SK-N-SH (cell line): ENCODE data around the gene RMI1. TPM values are rescaled to one million over a fixed set of nuclear protein-coding genes. Genes with fewer than 3 reads are reported as not detected.

Experiments
- CTCF ChIA-PET: fragments of 300-600, 350-600 bp; formaldehyde crosslinking; extraction: SDS; loops from one replicate; lab custom pipeline; 2021; lab: Yijun Ruan, JAX
- POLR2A ChIA-PET: fragments of 350-600 bp; sonication (Branson Sonifier 250); formaldehyde crosslinking; extraction: SDS; loops from one replicate; lab custom pipeline; 2020; ENCODE audit warnings: antibody characterized with exemption, inconsistent platforms; lab: Yijun Ruan, JAX
- DNase-seq: peaks from one replicate; pipeline ENCODE4 v3.0.0; 2012
- H2AFZ ChIP-seq: fragments of 200-600 bp; sonication (generic); 2 replicates; pipeline ENCODE4 v1.8.1; 2016; ENCODE audit warnings: antibody characterized with exemption, mild to moderate bottlenecking, low read depth
- H3F3A ChIP-seq: fragments of 200-600 bp; sonication (generic); replicated peaks from 2 replicates; pipeline ENCODE3; 2016; ENCODE audit warnings: antibody characterized with exemption, mild to moderate bottlenecking; ENCODE audit not compliant: insufficient read depth
- H3K27ac ChIP-seq, 2 experiments: fragments of 200-500 bp in 1 of 2; fragments of 200-600 bp in 1 of 2; sonication (Bioruptor generic) in 1 of 2; sonication (generic), shearing (Covaris generic) in 1 of 2; 2 replicates each; pipeline versions ENCODE4 v1.5.1 to v1.6.1; 2014 to 2016; ENCODE audit warnings: low read depth in 2 of 2, inconsistent platforms in 1 of 2, low read length in 1 of 2, mild to moderate bottlenecking in 1 of 2, mixed read lengths in 1 of 2
- H3K27me3 ChIP-seq: fragments of 200-600 bp; sonication (generic), shearing (Covaris generic); 2 replicates; pipeline ENCODE4 v1.6.1; 2016; ENCODE audit warnings: mixed run types; ENCODE audit not compliant: insufficient read depth
- H3K36me3 ChIP-seq, 2 experiments: fragments of 200-500 bp in 1 of 2; fragments of 200-600 bp in 1 of 2; sonication (Bioruptor generic) in 1 of 2; sonication (generic) in 1 of 2; replicated peaks in 1 of 2; 2 replicates each; pipeline versions ENCODE3 to v1.5.1; 2014 to 2016; ENCODE audit warnings: low read length in 1 of 2, mild to moderate bottlenecking in 1 of 2; ENCODE audit not compliant: insufficient read depth in 2 of 2, control insufficient read depth in 1 of 2
- H3K4me1 ChIP-seq, 2 experiments: fragments of 200-500 bp in 1 of 2; fragments of 200-600 bp in 1 of 2; sonication (Bioruptor generic) in 1 of 2; sonication (generic), shearing (Covaris generic) in 1 of 2; 2 replicates each; pipeline versions ENCODE4 v1.5.1 to v1.6.1; 2014 to 2016; ENCODE audit warnings: low read depth in 1 of 2, low read length in 1 of 2, mixed run types in 1 of 2; ENCODE audit not compliant: insufficient read depth in 2 of 2, control insufficient read depth in 1 of 2
- H3K4me2 ChIP-seq: fragments of 200-600 bp; sonication (generic), shearing (Covaris generic); 2 replicates; pipeline ENCODE4 v1.6.1; 2017; ENCODE audit warnings: mixed run types
- H3K4me3 ChIP-seq, 2 experiments: fragments of 200-500 bp in 1 of 2; fragments of 200-600 bp in 1 of 2; sonication (Bioruptor generic) in 1 of 2; sonication (generic), shearing (Covaris generic) in 1 of 2; 2 replicates each; pipeline versions ENCODE4 v1.5.1 to v1.8.1; 2014 to 2016; ENCODE audit warnings: low read depth in 2 of 2, inconsistent platforms in 1 of 2, low read length in 1 of 2, mild to moderate bottlenecking in 1 of 2, mixed read lengths in 1 of 2, moderate library complexity in 1 of 2
- H3K79me2 ChIP-seq: fragments of 200-600 bp; sonication (generic); 2 replicates; pipeline ENCODE4 v1.8.1; 2017; ENCODE audit warnings: mild to moderate bottlenecking; ENCODE audit not compliant: insufficient read depth
- H3K9ac ChIP-seq: fragments of 200-600 bp; sonication (generic); 2 replicates; pipeline ENCODE4 v1.6.1; 2017; ENCODE audit warnings: mixed run types
- H3K9me2 ChIP-seq: fragments of 200-600 bp; sonication (generic); 2 replicates; pipeline ENCODE4 v1.6.1; 2017; ENCODE audit warnings: mixed run types
- H3K9me3 ChIP-seq: fragments of 200-600 bp; sonication (generic); 2 replicates; pipeline ENCODE4 v1.6.1; 2017; ENCODE audit warnings: mixed run types, mild to moderate bottlenecking, moderate library complexity
- H4K20me1 ChIP-seq: fragments of 200-600 bp; sonication (generic); 2 replicates; pipeline ENCODE4 v1.6.1; 2017; ENCODE audit warnings: mild to moderate bottlenecking, mixed run types; ENCODE audit not compliant: insufficient read depth
- CHD2 ChIP-seq: fragments of 150-350 bp; IDR thresholded peaks from 2 replicates; pipeline ENCODE4 v1.6.1; 2018; ENCODE audit warnings: low read length; ENCODE audit not compliant: partially characterized antibody
- ELF1 ChIP-seq: IDR thresholded peaks from 2 replicates; pipeline ENCODE4 v1.4.0; 2012
- EP300 ChIP-seq, 2 experiments: IDR thresholded peaks; 2 replicates each; pipeline versions ENCODE4 v1.4.0 to v1.6.1; 2012; ENCODE audit warnings: borderline replicate concordance in 1 of 2, low read depth in 1 of 2, low read length in 1 of 2
- FOSL2 ChIP-seq: IDR thresholded peaks from 2 replicates; pipeline ENCODE4 v1.4.0; 2012; ENCODE audit warnings: low read depth, mild to moderate bottlenecking, moderate library complexity, borderline replicate concordance
- FOXJ3 ChIP-seq: sonication (generic); formaldehyde crosslinking; IDR thresholded peaks from 2 replicates; pipeline ENCODE4 v1.5.1; 2020; ENCODE audit warnings: mild to moderate bottlenecking, missing genetic modification reagents
- FOXM1 ChIP-seq: IDR thresholded peaks from 2 replicates; pipeline ENCODE4 v1.4.0; 2012; ENCODE audit warnings: low read depth, mild to moderate bottlenecking
- GATA2 ChIP-seq: sonication (generic); formaldehyde crosslinking; IDR thresholded peaks from 2 replicates; pipeline ENCODE4 v1.5.0; 2020; ENCODE audit warnings: mild to moderate bottlenecking, missing genetic modification reagents
- JUND ChIP-seq: IDR thresholded peaks from 2 replicates; pipeline ENCODE4 v1.4.0; 2012
- MAX ChIP-seq: IDR thresholded peaks from 2 replicates; pipeline ENCODE4 v1.4.0; 2012; ENCODE audit warnings: low read depth
- MEF2A ChIP-seq: IDR thresholded peaks from 2 replicates; pipeline ENCODE4 v1.4.0; 2012; ENCODE audit warnings: low read depth, borderline replicate concordance
- NFIC ChIP-seq: IDR thresholded peaks from 2 replicates; pipeline ENCODE4 v1.4.0; 2012; ENCODE audit warnings: borderline replicate concordance
- NRF1 ChIP-seq: IDR thresholded peaks from 2 replicates; pipeline ENCODE4 v1.6.1; 2012; ENCODE audit warnings: low read depth, mild to moderate bottlenecking, low read length
- POLR2AphosphoS5 ChIP-seq: IDR thresholded peaks from 2 replicates; pipeline ENCODE4 v1.6.1; 2012; ENCODE audit warnings: low read depth, low read length
- RCOR1 ChIP-seq: fragments of 150-350 bp; IDR thresholded peaks from 2 replicates; pipeline ENCODE4 v1.6.1; 2017; ENCODE audit warnings: antibody characterized with exemption, low read length
- RXRA ChIP-seq: IDR thresholded peaks from 2 replicates; pipeline ENCODE4 v1.4.0; 2012; ENCODE audit warnings: low read depth, mild to moderate bottlenecking, borderline replicate concordance
- SIN3A ChIP-seq: IDR thresholded peaks from 2 replicates; pipeline ENCODE4 v1.6.1; 2012; ENCODE audit warnings: low read depth, mild to moderate bottlenecking, low read length, moderate library complexity, borderline replicate concordance
- TAF1 ChIP-seq: IDR thresholded peaks from 2 replicates; pipeline ENCODE4 v1.6.1; 2012; ENCODE audit warnings: low read depth, mild to moderate bottlenecking, low read length, moderate library complexity, borderline replicate concordance
- TCF12 ChIP-seq: IDR thresholded peaks from 2 replicates; pipeline ENCODE4 v1.4.0; 2012
- WGBS: methylation state at CpG from one replicate; pipeline ENCODE4 v1.1.6; 2017; ENCODE audit warnings: low lambda C conversion rate; 5-methylcytosine and 5-hydroxymethylcytosine counted together
- polyA plus RNA-seq, 3 experiments: library from polyadenylated mRNA; depleted of rRNA; stranded (reverse); fragments of >200 nt; gene quantifications; 2 replicates each; pipeline ENCODE4 v1.2.3, GENCODE V29; 2012
- TF ChIP-seq, protein P1 (sequence below): fragments of 150-350 bp; IDR thresholded peaks from 2 replicates; pipeline ENCODE4 v1.6.1; 2016; ENCODE audit warnings: mild to moderate bottlenecking, low read depth, low read length
- TF ChIP-seq, protein P2 (sequence below): IDR thresholded peaks from 2 replicates; pipeline ENCODE4 v1.6.1; 2012; ENCODE audit warnings: mild to moderate bottlenecking, low read depth, low read length, moderate library complexity

RMI1 gene
- polyA plus RNA-seq, 1 of the 3 experiments (the other 2 are of a cell fraction) = 1.0 TPM

DNA sequence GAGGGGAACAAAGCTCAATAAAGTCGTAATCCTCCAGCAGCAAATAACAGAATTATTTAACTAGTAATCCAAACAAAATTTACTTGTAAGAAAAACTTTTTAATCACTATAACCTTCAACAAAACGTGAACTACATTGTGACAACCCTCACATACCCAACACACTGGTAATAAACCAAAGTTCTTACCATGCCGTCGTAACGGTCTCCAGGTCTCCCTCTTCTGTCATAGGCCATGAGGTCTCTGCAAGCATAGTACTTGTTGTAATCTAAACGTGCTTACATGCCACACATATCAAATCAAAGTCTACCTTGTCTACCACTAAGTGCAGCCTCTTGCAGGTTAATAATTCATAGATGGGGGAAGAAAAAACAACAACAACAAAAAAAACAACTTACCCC lies 9.1 kb upstream of the RMI1 start:
- Histone ChIP-seq H3K9ac (no peak overlapping the region), H3K4me1 (peaks cover 4 to 18% of the 10 kb centered on the region in 2 experiments), H3F3A (peaks cover 73% of the 10 kb centered on the region), H2AFZ (no peak overlapping the region), H3K4me2 (no peak overlapping the region), H3K27ac (peak overlapping the region in 1 of 2 experiments; percentile 0; a peak in 1 of 4 replicates), H3K27me3 (no peaks in the 10 kb centered on the region), H3K36me3 (peaks cover 96 to 100% of the 10 kb centered on the region in 2 experiments), H3K9me2 (no peaks in the 10 kb centered on the region), H3K79me2 (peaks cover 73% of the 10 kb centered on the region), H4K20me1 (peaks cover 99% of the 10 kb centered on the region), H3K4me3 (no peak overlapping the region), H3K9me3 (no peaks in the 10 kb centered on the region)
- no peak for DNase-seq
- 88% methylated on average over 6 of the region's 6 CpGs for WGBS
- POLR2A ChIA-PET = no interaction called here
- TF ChIP-seq MEF2A (no peak), NRF1 (no peak), ELF1 (no peak), RXRA (no peak), CHD2 (no peak), FOXM1 (no peak)
- CTCF ChIA-PET = interaction anchor here (2.7 kb wide), 1 partner anchor 289 kb away, joined by 9 read pairs; no protein-coding TSS in a partner anchor

- Histone ChIP-seq H3K79me2 (peaks cover 81% of the 10 kb centered on the region), H3K4me1 (peaks cover 6 to 23% of the 10 kb centered on the region in 2 experiments), H3K27ac (no peak overlapping the region), H3K4me2 (no peak overlapping the region), H3K9ac (no peak overlapping the region), H4K20me1 (peaks cover 100% of the 10 kb centered on the region), H2AFZ (no peak overlapping the region), H3K9me2 (no peaks in the 10 kb centered on the region), H3K36me3 (peaks cover 96 to 100% of the 10 kb centered on the region in 2 experiments), H3K9me3 (no peaks in the 10 kb centered on the region), H3K27me3 (no peaks in the 10 kb centered on the region), H3K4me3 (no peak overlapping the region), H3F3A (peaks cover 65% of the 10 kb centered on the region)
- no peak for DNase-seq
- ChIA-PET CTCF (interaction anchor here (0.8 to 2.7 kb wide), 2 partner anchors 35 to 289 kb away, joined by 3 to 9 read pairs; no protein-coding TSS in a partner anchor), POLR2A (interaction anchor here (1.8 kb wide), 1 partner anchor 8 kb away, joined by 4 read pairs; no protein-coding TSS in a partner anchor)
- no peak for TF ChIP-seq RCOR1
- WGBS = 94% methylated on average over 2 of the region's 2 CpGs
These were observed 8.3 kb upstream of the RMI1 start for GRCh38 chr9:83972286-83972685.

DNA sequence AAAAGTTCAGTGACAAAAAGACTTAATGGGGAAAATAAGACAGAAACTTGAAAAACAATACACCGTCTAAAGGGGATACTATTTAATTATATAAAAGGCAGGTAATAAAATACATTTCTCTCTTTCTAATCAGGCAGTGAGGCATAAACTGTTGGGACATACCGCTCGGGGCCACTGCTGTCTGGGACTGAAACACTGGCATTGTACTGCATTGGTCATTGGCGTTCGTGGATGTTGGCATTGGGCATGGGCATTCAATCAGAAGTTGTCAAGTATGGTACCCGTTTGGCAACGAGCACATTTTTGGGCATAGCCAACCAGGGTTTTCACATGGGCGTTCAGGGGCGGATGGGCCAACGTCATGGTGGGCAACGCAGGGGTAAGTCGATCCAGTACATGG lies 5.3 kb upstream of the RMI1 start:
- H3K36me3 ChIP-seq = peaks cover 85 to 87% of the 10 kb centered on the region in 2 experiments
- ChIA-PET CTCF (no interaction called here), POLR2A (no interaction called here)
- no peak overlapping the region for H2AFZ ChIP-seq
- no peaks in the 10 kb centered on the region for H3K9me2 ChIP-seq
- 91% methylated on average over 12 of the region's 12 CpGs for WGBS
- H3K9me3 ChIP-seq = no peaks in the 10 kb centered on the region
- no peaks in the 10 kb centered on the region for H3K27me3 ChIP-seq
- H3K9ac ChIP-seq = no peak overlapping the region
- no peak for DNase-seq
- H3F3A ChIP-seq = peaks cover 40% of the 10 kb centered on the region
- peaks cover 97% of the 10 kb centered on the region for H3K79me2 ChIP-seq
- H3K27ac ChIP-seq = no peak overlapping the region
- H4K20me1 ChIP-seq = peaks cover 91% of the 10 kb centered on the region
- no peak overlapping the region for H3K4me2 ChIP-seq
- no peak overlapping the region for H3K4me3 ChIP-seq
- peaks cover 9 to 24% of the 10 kb centered on the region in 2 experiments for H3K4me1 ChIP-seq
- no peak for TF ChIP-seq TAF1
- no peak for TF ChIP-seq FOXJ3
- no peak for TF ChIP-seq FOSL2
- no peak for TF ChIP-seq JUND
- TF ChIP-seq POLR2AphosphoS5 = no peak
- TF ChIP-seq NFIC = no peak
- TF ChIP-seq, protein P1, sequence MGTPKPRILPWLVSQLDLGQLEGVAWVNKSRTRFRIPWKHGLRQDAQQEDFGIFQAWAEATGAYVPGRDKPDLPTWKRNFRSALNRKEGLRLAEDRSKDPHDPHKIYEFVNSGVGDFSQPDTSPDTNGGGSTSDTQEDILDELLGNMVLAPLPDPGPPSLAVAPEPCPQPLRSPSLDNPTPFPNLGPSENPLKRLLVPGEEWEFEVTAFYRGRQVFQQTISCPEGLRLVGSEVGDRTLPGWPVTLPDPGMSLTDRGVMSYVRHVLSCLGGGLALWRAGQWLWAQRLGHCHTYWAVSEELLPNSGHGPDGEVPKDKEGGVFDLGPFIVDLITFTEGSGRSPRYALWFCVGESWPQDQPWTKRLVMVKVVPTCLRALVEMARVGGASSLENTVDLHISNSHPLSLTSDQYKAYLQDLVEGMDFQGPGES = no peak
- TF ChIP-seq, protein P2, sequence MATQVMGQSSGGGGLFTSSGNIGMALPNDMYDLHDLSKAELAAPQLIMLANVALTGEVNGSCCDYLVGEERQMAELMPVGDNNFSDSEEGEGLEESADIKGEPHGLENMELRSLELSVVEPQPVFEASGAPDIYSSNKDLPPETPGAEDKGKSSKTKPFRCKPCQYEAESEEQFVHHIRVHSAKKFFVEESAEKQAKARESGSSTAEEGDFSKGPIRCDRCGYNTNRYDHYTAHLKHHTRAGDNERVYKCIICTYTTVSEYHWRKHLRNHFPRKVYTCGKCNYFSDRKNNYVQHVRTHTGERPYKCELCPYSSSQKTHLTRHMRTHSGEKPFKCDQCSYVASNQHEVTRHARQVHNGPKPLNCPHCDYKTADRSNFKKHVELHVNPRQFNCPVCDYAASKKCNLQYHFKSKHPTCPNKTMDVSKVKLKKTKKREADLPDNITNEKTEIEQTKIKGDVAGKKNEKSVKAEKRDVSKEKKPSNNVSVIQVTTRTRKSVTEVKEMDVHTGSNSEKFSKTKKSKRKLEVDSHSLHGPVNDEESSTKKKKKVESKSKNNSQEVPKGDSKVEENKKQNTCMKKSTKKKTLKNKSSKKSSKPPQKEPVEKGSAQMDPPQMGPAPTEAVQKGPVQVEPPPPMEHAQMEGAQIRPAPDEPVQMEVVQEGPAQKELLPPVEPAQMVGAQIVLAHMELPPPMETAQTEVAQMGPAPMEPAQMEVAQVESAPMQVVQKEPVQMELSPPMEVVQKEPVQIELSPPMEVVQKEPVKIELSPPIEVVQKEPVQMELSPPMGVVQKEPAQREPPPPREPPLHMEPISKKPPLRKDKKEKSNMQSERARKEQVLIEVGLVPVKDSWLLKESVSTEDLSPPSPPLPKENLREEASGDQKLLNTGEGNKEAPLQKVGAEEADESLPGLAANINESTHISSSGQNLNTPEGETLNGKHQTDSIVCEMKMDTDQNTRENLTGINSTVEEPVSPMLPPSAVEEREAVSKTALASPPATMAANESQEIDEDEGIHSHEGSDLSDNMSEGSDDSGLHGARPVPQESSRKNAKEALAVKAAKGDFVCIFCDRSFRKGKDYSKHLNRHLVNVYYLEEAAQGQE = no peak
- TF ChIP-seq EP300 (IDR thresholded peaks at IDR 0.05; ENCODE audit: borderline replicate concordance in 1 of 2, low read depth in 1 of 2, low read length in 1 of 2) = no peak
- no peak for TF ChIP-seq SIN3A
- no peak for TF ChIP-seq GATA2
- no peak for TF ChIP-seq TCF12
- TF ChIP-seq MAX = no peak
